Panc1 (cell line): ENCODE results near the gene ENOPH1. TPM values are rescaled to one million over a fixed set of nuclear protein-coding genes. Genes with fewer than 3 reads are reported as not detected.

Experiments
- ATAC-seq: fragments of 200-7000 bp; cut with Tn5 transposase; 2 replicates; pipeline ENCODE4 v1.9.1; 2020; ENCODE audit warnings: mild to moderate bottlenecking, moderate library complexity
- BruUV-seq: library from RNA; stranded (reverse); fragments of 400-500 nt; replicated peaks from 2 replicates; lab custom pipeline; 2021; lab: Mats Ljungman, UMichigan
- CTCF ChIA-PET: fragments of 300-600 bp; sonication (Branson Sonifier 250); formaldehyde crosslinking; loops from one replicate; lab custom pipeline; 2022; ENCODE audit warnings: antibody characterized with exemption; lab: Charles Lee
- POLR2A ChIA-PET: fragments of 300-600 bp; sonication (Branson Sonifier 250); formaldehyde crosslinking; loops from one replicate; lab custom pipeline; 2022; ENCODE audit warnings: antibody characterized with exemption; lab: Charles Lee
- DNase-seq: peaks from one replicate; pipeline ENCODE4 v3.0.0-alpha.2; 2010; ENCODE audit warnings: low read depth, low spot score
- H3K27ac ChIP-seq: 2 replicates; pipeline ENCODE4 v1.5.1; 2011; ENCODE audit warnings: mild to moderate bottlenecking, low read length, inconsistent platforms
- H3K27me3 ChIP-seq: fragments of 200-500 bp; sonication (Bioruptor generic); 2 replicates; pipeline ENCODE4 v1.6.0; 2014; ENCODE audit warnings: low read length, inconsistent platforms; ENCODE audit not compliant: control insufficient read depth, insufficient read depth
- H3K36me3 ChIP-seq: fragments of 200-500 bp; sonication (Bioruptor generic); 2 replicates; pipeline ENCODE4 v1.5.1; 2014; ENCODE audit warnings: inconsistent platforms, mild to moderate bottlenecking, low read length, moderate library complexity; ENCODE audit not compliant: control insufficient read depth, insufficient read depth
- H3K4me1 ChIP-seq: 2 replicates; pipeline ENCODE4 v1.5.1; 2011; ENCODE audit warnings: inconsistent platforms, mild to moderate bottlenecking, low read length, moderate library complexity; ENCODE audit not compliant: control insufficient read depth, insufficient read depth
- H3K4me3 ChIP-seq, 2 experiments: 2 replicates each; pipeline ENCODE4 v1.5.1; 2011 to 2012; ENCODE audit warnings: low read depth in 2 of 2, low read length in 2 of 2, mild to moderate bottlenecking in 2 of 2, inconsistent platforms in 1 of 2, moderate library complexity in 1 of 2
- H3K9me3 ChIP-seq: fragments of 200-500 bp; sonication (Bioruptor generic); 2 replicates; pipeline ENCODE4 v1.5.1; 2014; ENCODE audit warnings: low read depth, mild to moderate bottlenecking, inconsistent platforms, low read length, moderate library complexity; ENCODE audit not compliant: control insufficient read depth, insufficient read depth
- POLR2AphosphoS5 ChIP-seq: IDR thresholded peaks from 2 replicates; pipeline ENCODE4 v1.6.1; 2012; ENCODE audit warnings: mild to moderate bottlenecking, low read depth, low read length, moderate library complexity
- SIN3A ChIP-seq: IDR thresholded peaks from 2 replicates; pipeline ENCODE4 v1.6.1; 2012; ENCODE audit warnings: low read depth, mild to moderate bottlenecking, low read length, moderate library complexity, borderline replicate concordance; ENCODE audit not compliant: insufficient read depth
- TCF7L2 ChIP-seq: IDR thresholded peaks from 2 replicates; pipeline ENCODE4 v1.6.1; 2011; ENCODE audit warnings: mild to moderate bottlenecking, low read depth, low read length, inconsistent platforms
- in situ Hi-C: cut with HindIII; loops from 2 replicates; pipeline ENCODE4 v1.10.0; 2016; ENCODE audit warnings: low sequenced_read_pairs, low pct_unique_long_range_greater_than_20kb
- intact Hi-C: fragments of 100-400 bp; cut with micrococcal nuclease; formaldehyde crosslinking; loops from one replicate; pipeline ENCODE4 v1.10.0; 2022; ENCODE audit not compliant: unreplicated experiment
- total RNA-seq: library from RNA; stranded (reverse); gene quantifications from one replicate; pipeline ENCODE4 v1.2.1, GENCODE V29; 2021; ENCODE audit not compliant: unreplicated experiment
- TF ChIP-seq, protein P1 (sequence below): fragments of 450-650 bp; IDR thresholded peaks from 2 replicates; pipeline ENCODE4 v1.5.1; 2017; ENCODE audit warnings: mild to moderate bottlenecking
- TF ChIP-seq, protein P2 (sequence below), 2 experiments: IDR thresholded peaks; 2 replicates each; pipeline ENCODE4 v1.6.1; 2011 to 2012; ENCODE audit warnings: low read depth in 2 of 2, control low read depth in 1 of 2, low read length in 1 of 2, mild to moderate bottlenecking in 1 of 2, moderate library complexity in 1 of 2; ENCODE audit not compliant: insufficient read depth in 1 of 2

Gene ENOPH1
- total RNA-seq, 1 experiment from 2014 or later = 34.7 TPM

DNA sequence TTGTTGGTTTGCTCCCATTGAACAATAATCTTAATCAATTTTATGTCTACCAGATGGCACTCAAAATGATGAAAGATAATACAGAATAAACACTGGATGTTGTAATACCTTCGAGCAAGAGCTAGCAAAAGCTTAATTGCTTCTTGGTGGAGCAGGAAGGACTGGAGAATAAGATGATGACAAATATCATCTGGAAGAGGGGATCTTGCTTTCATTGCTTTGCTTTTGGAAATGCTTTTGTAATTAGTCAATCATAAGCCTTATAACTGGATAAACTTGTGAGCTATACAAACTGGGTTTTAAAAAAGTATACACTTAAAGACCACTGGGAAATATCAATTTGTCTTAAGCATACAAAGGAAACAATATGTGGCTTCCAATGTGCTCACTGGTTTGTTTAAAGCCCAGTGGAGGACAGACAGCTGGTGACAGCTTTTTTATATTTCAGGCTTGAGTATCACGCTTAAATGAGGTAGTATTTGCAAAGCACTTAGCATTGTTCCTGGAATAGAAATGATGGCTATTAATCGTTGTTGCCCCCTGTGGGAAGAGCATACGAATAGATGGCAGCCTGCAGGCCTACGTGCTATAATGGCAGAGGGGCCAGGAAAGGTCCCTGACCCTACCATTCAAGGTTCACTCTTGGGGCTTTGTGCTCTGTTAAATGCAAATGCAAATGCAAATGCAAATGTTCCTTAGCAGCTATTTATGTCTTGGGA lies 70.2 kb downstream of the ENOPH1 start:
- Histone ChIP-seq H3K4me1 (no peaks in the 10 kb centered on the region), H3K27ac (no peak overlapping the region), H3K27me3 (no peaks in the 10 kb centered on the region), H3K36me3 (no peaks in the 10 kb centered on the region), H3K9me3 (no peaks in the 10 kb centered on the region), H3K4me3 (no peak overlapping the region)
- intact Hi-C loops (no loop called here), in situ Hi-C loops (no loop called here)
- ATAC-seq = no peak
- no peak for TF ChIP-seq POLR2AphosphoS5
- TF ChIP-seq, protein P1, sequence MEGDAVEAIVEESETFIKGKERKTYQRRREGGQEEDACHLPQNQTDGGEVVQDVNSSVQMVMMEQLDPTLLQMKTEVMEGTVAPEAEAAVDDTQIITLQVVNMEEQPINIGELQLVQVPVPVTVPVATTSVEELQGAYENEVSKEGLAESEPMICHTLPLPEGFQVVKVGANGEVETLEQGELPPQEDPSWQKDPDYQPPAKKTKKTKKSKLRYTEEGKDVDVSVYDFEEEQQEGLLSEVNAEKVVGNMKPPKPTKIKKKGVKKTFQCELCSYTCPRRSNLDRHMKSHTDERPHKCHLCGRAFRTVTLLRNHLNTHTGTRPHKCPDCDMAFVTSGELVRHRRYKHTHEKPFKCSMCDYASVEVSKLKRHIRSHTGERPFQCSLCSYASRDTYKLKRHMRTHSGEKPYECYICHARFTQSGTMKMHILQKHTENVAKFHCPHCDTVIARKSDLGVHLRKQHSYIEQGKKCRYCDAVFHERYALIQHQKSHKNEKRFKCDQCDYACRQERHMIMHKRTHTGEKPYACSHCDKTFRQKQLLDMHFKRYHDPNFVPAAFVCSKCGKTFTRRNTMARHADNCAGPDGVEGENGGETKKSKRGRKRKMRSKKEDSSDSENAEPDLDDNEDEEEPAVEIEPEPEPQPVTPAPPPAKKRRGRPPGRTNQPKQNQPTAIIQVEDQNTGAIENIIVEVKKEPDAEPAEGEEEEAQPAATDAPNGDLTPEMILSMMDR = no peak
- TF ChIP-seq, protein P2, sequence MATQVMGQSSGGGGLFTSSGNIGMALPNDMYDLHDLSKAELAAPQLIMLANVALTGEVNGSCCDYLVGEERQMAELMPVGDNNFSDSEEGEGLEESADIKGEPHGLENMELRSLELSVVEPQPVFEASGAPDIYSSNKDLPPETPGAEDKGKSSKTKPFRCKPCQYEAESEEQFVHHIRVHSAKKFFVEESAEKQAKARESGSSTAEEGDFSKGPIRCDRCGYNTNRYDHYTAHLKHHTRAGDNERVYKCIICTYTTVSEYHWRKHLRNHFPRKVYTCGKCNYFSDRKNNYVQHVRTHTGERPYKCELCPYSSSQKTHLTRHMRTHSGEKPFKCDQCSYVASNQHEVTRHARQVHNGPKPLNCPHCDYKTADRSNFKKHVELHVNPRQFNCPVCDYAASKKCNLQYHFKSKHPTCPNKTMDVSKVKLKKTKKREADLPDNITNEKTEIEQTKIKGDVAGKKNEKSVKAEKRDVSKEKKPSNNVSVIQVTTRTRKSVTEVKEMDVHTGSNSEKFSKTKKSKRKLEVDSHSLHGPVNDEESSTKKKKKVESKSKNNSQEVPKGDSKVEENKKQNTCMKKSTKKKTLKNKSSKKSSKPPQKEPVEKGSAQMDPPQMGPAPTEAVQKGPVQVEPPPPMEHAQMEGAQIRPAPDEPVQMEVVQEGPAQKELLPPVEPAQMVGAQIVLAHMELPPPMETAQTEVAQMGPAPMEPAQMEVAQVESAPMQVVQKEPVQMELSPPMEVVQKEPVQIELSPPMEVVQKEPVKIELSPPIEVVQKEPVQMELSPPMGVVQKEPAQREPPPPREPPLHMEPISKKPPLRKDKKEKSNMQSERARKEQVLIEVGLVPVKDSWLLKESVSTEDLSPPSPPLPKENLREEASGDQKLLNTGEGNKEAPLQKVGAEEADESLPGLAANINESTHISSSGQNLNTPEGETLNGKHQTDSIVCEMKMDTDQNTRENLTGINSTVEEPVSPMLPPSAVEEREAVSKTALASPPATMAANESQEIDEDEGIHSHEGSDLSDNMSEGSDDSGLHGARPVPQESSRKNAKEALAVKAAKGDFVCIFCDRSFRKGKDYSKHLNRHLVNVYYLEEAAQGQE (IDR thresholded peaks at IDR 0.05; ENCODE audit: insufficient read depth in 1 of 2, low read depth in 2 of 2, low read length in 1 of 2) = no peak
- no peak for TF ChIP-seq TCF7L2
- no peak for TF ChIP-seq SIN3A
- no peak for DNase-seq
- CTCF ChIA-PET = no interaction called here
- POLR2A ChIA-PET = no interaction called here
- BruUV-seq = no TSS peak

DNA sequence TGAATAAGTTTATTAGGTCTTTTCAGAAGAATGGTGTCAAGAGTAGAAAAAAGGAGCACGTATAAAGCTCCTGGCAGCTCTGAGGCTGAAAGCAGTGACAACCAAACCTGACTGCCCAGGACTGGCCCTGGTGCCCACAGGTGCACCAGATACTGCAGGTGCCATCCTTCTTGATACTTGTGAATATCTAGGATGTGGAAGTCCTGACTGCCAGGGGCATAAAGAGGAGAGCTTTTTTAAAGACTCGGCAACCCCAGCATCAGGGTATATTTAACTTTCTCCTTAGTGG lies 70.7 kb downstream of the ENOPH1 start:
- Histone ChIP-seq H3K9me3 (no peaks in the 10 kb centered on the region), H3K36me3 (no peaks in the 10 kb centered on the region), H3K4me3 (no peak overlapping the region), H3K27me3 (no peaks in the 10 kb centered on the region), H3K27ac (no peak overlapping the region), H3K4me1 (no peaks in the 10 kb centered on the region)
- BruUV-seq = no TSS peak
- in situ Hi-C loops = no loop called here
- POLR2A ChIA-PET = no interaction called here
- intact Hi-C loops = no loop called here
- TF ChIP-seq SIN3A (no peak), POLR2AphosphoS5 (no peak), TCF7L2 (no peak)
- TF ChIP-seq, protein P2 (IDR thresholded peaks at IDR 0.05; ENCODE audit: insufficient read depth in 1 of 2, low read depth in 2 of 2, low read length in 1 of 2) = no peak
- TF ChIP-seq, protein P1 = no peak
- no peak for DNase-seq
- no peak for ATAC-seq
- CTCF ChIA-PET = no interaction called here
